Measurements from ENCODE around the gene SEBOX.

The SEBOX gene

GRCh38 chr17:28392491-28392890 is 27.5 kb upstream of the SEBOX start:
- no peaks in the 10 kb centered on the region for H3K9me3 ChIP-seq (ENCODE audit: control insufficient read depth in 2 of 2, low read length in 2 of 2)
- H3K36me3 ChIP-seq (ENCODE audit: control insufficient read depth in 2 of 2, insufficient read depth in 2 of 2, low read length in 2 of 2) = peaks cover 30 to 41% of the 10 kb centered on the region in 2 donors
- no peak overlapping the region for H3K9ac ChIP-seq (ENCODE audit: low read length in 2 of 2)
- no peak overlapping the region for H3K27ac ChIP-seq (ENCODE audit: low read length)
- H3K27me3 ChIP-seq (ENCODE audit: control insufficient read depth in 1 of 2, insufficient read depth in 2 of 2, low read length in 2 of 2) = no peaks in the 10 kb centered on the region
- H3K4me3 ChIP-seq (ENCODE audit: low read length in 2 of 2) = no peak overlapping the region
- H3K4me1 ChIP-seq (ENCODE audit: control insufficient read depth, insufficient read depth, low read length) = no peaks in the 10 kb centered on the region

GRCh38 chr17:28391401-28391800 is 26.4 kb upstream of the SEBOX start:
- Histone ChIP-seq H3K36me3 (ENCODE audit: control insufficient read depth in 2 of 2, insufficient read depth in 2 of 2, low read length in 2 of 2) (peaks cover 30 to 37% of the 10 kb centered on the region in 2 donors), H3K27me3 (ENCODE audit: control insufficient read depth in 1 of 2, insufficient read depth in 2 of 2, low read length in 2 of 2) (no peaks in the 10 kb centered on the region), H3K27ac (ENCODE audit: low read length) (no peak overlapping the region), H3K9ac (ENCODE audit: low read length in 2 of 2) (no peak overlapping the region), H3K4me1 (ENCODE audit: control insufficient read depth, insufficient read depth, low read length) (no peaks in the 10 kb centered on the region), H3K9me3 (ENCODE audit: control insufficient read depth in 2 of 2, low read length in 2 of 2) (no peaks in the 10 kb centered on the region), H3K4me3 (ENCODE audit: low read length in 2 of 2) (no peak overlapping the region)

- Histone ChIP-seq H3K27me3 (ENCODE audit: control insufficient read depth in 1 of 2, insufficient read depth in 2 of 2, low read length in 2 of 2) (no peaks in the 10 kb centered on the region), H3K27ac (ENCODE audit: low read length) (no peak overlapping the region), H3K9ac (ENCODE audit: low read length in 2 of 2) (no peak overlapping the region), H3K4me3 (ENCODE audit: low read length in 2 of 2) (no peak overlapping the region), H3K4me1 (ENCODE audit: control insufficient read depth, insufficient read depth, low read length) (no peaks in the 10 kb centered on the region), H3K36me3 (ENCODE audit: control insufficient read depth in 2 of 2, insufficient read depth in 2 of 2, low read length in 2 of 2) (peaks cover 29 to 34% of the 10 kb centered on the region in 2 donors), H3K9me3 (ENCODE audit: control insufficient read depth in 2 of 2, low read length in 2 of 2) (no peaks in the 10 kb centered on the region)
Observed at GRCh38 chr17:28390984-28391383, 26.0 kb upstream of the SEBOX start.

- Histone ChIP-seq H3K27me3 (ENCODE audit: control insufficient read depth in 1 of 2, insufficient read depth in 2 of 2, low read length in 2 of 2) (no peaks in the 10 kb centered on the region), H3K36me3 (ENCODE audit: control insufficient read depth in 2 of 2, insufficient read depth in 2 of 2, low read length in 2 of 2) (peaks cover 25 to 30% of the 10 kb centered on the region in 2 donors), H3K4me1 (ENCODE audit: control insufficient read depth, insufficient read depth, low read length) (no peaks in the 10 kb centered on the region), H3K4me3 (ENCODE audit: low read length in 2 of 2) (no peak overlapping the region), H3K9me3 (ENCODE audit: control insufficient read depth in 2 of 2, low read length in 2 of 2) (no peaks in the 10 kb centered on the region), H3K9ac (ENCODE audit: low read length in 2 of 2) (no peak overlapping the region), H3K27ac (ENCODE audit: low read length) (no peak overlapping the region)
Observed at GRCh38 chr17:28390563-28390962, 25.6 kb upstream of the SEBOX start.

- Histone ChIP-seq H3K27me3 (ENCODE audit: control insufficient read depth in 1 of 2, insufficient read depth in 2 of 2, low read length in 2 of 2) (no peaks in the 10 kb centered on the region), H3K9ac (ENCODE audit: low read length in 2 of 2) (no peak overlapping the region), H3K4me3 (ENCODE audit: low read length in 2 of 2) (no peak overlapping the region), H3K9me3 (ENCODE audit: control insufficient read depth in 2 of 2, low read length in 2 of 2) (no peaks in the 10 kb centered on the region), H3K4me1 (ENCODE audit: control insufficient read depth, insufficient read depth, low read length) (no peaks in the 10 kb centered on the region), H3K27ac (ENCODE audit: low read length) (no peak overlapping the region), H3K36me3 (ENCODE audit: control insufficient read depth in 2 of 2, insufficient read depth in 2 of 2, low read length in 2 of 2) (peaks cover 25 to 30% of the 10 kb centered on the region in 2 donors)
Observed at GRCh38 chr17:28390141-28390540, 25.1 kb upstream of the SEBOX start.

GRCh38 chr17:28388106-28388505 is 23.1 kb upstream of the SEBOX start:
- peaks cover 3% of the 10 kb centered on the region for H3K4me1 ChIP-seq (ENCODE audit: control insufficient read depth, insufficient read depth, low read length)
- peaks cover 25 to 28% of the 10 kb centered on the region in 2 donors for H3K36me3 ChIP-seq (ENCODE audit: control insufficient read depth in 2 of 2, insufficient read depth in 2 of 2, low read length in 2 of 2)

GRCh38 chr17:28386391-28386790 is 21.4 kb upstream of the SEBOX start:
- Histone ChIP-seq H3K36me3 (ENCODE audit: control insufficient read depth in 2 of 2, insufficient read depth in 2 of 2, low read length in 2 of 2) (peaks cover 19 to 20% of the 10 kb centered on the region in 2 donors), H3K9ac (ENCODE audit: low read length in 2 of 2) (no peak overlapping the region), H3K27me3 (ENCODE audit: control insufficient read depth in 1 of 2, insufficient read depth in 2 of 2, low read length in 2 of 2) (no peaks in the 10 kb centered on the region), H3K9me3 (ENCODE audit: control insufficient read depth in 2 of 2, low read length in 2 of 2) (no peaks in the 10 kb centered on the region), H3K4me3 (ENCODE audit: low read length in 2 of 2) (no peak overlapping the region), H3K27ac (ENCODE audit: low read length) (no peak overlapping the region), H3K4me1 (ENCODE audit: control insufficient read depth, insufficient read depth, low read length) (peaks cover 6% of the 10 kb centered on the region)

More at GRCh38 chr17:28388106-28388505, 23.1 kb upstream of the SEBOX start:
- Histone ChIP-seq H3K9me3 (ENCODE audit: control insufficient read depth in 2 of 2, low read length in 2 of 2) (no peaks in the 10 kb centered on the region), H3K27ac (ENCODE audit: low read length) (no peak overlapping the region), H3K9ac (ENCODE audit: low read length in 2 of 2) (no peak overlapping the region), H3K4me3 (ENCODE audit: low read length in 2 of 2) (no peak overlapping the region), H3K27me3 (ENCODE audit: control insufficient read depth in 1 of 2, insufficient read depth in 2 of 2, low read length in 2 of 2) (no peaks in the 10 kb centered on the region)

GRCh38 chr17:28385406-28385805 is 20.4 kb upstream of the SEBOX start:
- Histone ChIP-seq H3K4me1 (ENCODE audit: control insufficient read depth, insufficient read depth, low read length) (peaks cover 8% of the 10 kb centered on the region), H3K9me3 (ENCODE audit: control insufficient read depth in 2 of 2, low read length in 2 of 2) (no peaks in the 10 kb centered on the region), H3K27me3 (ENCODE audit: control insufficient read depth in 1 of 2, insufficient read depth in 2 of 2, low read length in 2 of 2) (no peaks in the 10 kb centered on the region), H3K9ac (ENCODE audit: low read length in 2 of 2) (no peak overlapping the region), H3K4me3 (ENCODE audit: low read length in 2 of 2) (no peak overlapping the region), H3K27ac (ENCODE audit: low read length) (no peak overlapping the region), H3K36me3 (ENCODE audit: control insufficient read depth in 2 of 2, insufficient read depth in 2 of 2, low read length in 2 of 2) (peaks cover 12% of the 10 kb centered on the region in 2 donors)

- H3K36me3 ChIP-seq (ENCODE audit: control insufficient read depth in 2 of 2, insufficient read depth in 2 of 2, low read length in 2 of 2) = peaks cover 8 to 12% of the 10 kb centered on the region in 2 donors
- no peaks in the 10 kb centered on the region for H3K9me3 ChIP-seq (ENCODE audit: control insufficient read depth in 2 of 2, low read length in 2 of 2)
- H3K27ac ChIP-seq (ENCODE audit: low read length) = no peak overlapping the region
- peaks cover 8% of the 10 kb centered on the region for H3K4me1 ChIP-seq (ENCODE audit: control insufficient read depth, insufficient read depth, low read length)
- H3K27me3 ChIP-seq (ENCODE audit: control insufficient read depth in 1 of 2, insufficient read depth in 2 of 2, low read length in 2 of 2) = no peaks in the 10 kb centered on the region
- H3K4me3 ChIP-seq (ENCODE audit: low read length in 2 of 2) = peak overlapping the region; percentile 12 to 59
- H3K9ac ChIP-seq (ENCODE audit: low read length in 2 of 2) = no peak overlapping the region
Observed at GRCh38 chr17:28385037-28385400, 20.0 kb upstream of the SEBOX start.

GRCh38 chr17:28384281-28385036 is 19.5 kb upstream of the SEBOX start:
- Histone ChIP-seq H3K36me3 (ENCODE audit: control insufficient read depth in 2 of 2, insufficient read depth in 2 of 2, low read length in 2 of 2) (peaks cover 4 to 12% of the 10 kb centered on the region in 2 donors), H3K4me3 (ENCODE audit: low read length in 2 of 2) (peak overlapping the region; percentile 12 to 59), H3K27me3 (ENCODE audit: control insufficient read depth in 1 of 2, insufficient read depth in 2 of 2, low read length in 2 of 2) (no peaks in the 10 kb centered on the region), H3K27ac (ENCODE audit: low read length) (no peak overlapping the region), H3K9me3 (ENCODE audit: control insufficient read depth in 2 of 2, low read length in 2 of 2) (no peaks in the 10 kb centered on the region), H3K9ac (ENCODE audit: low read length in 2 of 2) (peak overlapping the region in 1 of 2 donors; percentile 21), H3K4me1 (ENCODE audit: control insufficient read depth, insufficient read depth, low read length) (peaks cover 8% of the 10 kb centered on the region)

GRCh38 chr17:28381141-28381825 is 16.3 kb upstream of the SEBOX start:
- H3K9me3 ChIP-seq (ENCODE audit: control insufficient read depth in 2 of 2, low read length in 2 of 2) = no peaks in the 10 kb centered on the region
- peaks cover 8% of the 10 kb centered on the region for H3K4me1 ChIP-seq (ENCODE audit: control insufficient read depth, insufficient read depth, low read length)
- H3K27ac ChIP-seq (ENCODE audit: low read length) = no peak overlapping the region
- no peak overlapping the region for H3K9ac ChIP-seq (ENCODE audit: low read length in 2 of 2)
- peak overlapping the region in 1 of 2 donors; percentile 8 for H3K4me3 ChIP-seq (ENCODE audit: low read length in 2 of 2)
- H3K36me3 ChIP-seq (ENCODE audit: control insufficient read depth in 2 of 2, insufficient read depth in 2 of 2, low read length in 2 of 2) = no peaks in the 10 kb centered on the region
- H3K27me3 ChIP-seq (ENCODE audit: control insufficient read depth in 1 of 2, insufficient read depth in 2 of 2, low read length in 2 of 2) = no peaks in the 10 kb centered on the region
